Activated B cell treated with CpG ODN at 0.5 μM for 24 hours (primary cell): ENCODE measurements around the gene SLC15A3. TPM values are rescaled to one million over a fixed set of nuclear protein-coding genes. Genes with fewer than 3 reads are reported as not detected.

Experiments used
- ATAC-seq: fragments of 200-7000 bp; cut with Tn5 transposase; one replicate; pipeline ENCODE4 v1.10.0; 2021; ENCODE audit warnings: low read depth, mild to moderate bottlenecking, moderate library complexity
- CTCF ChIA-PET: fragments of 350-600 bp; sonication (Branson Sonifier 250); formaldehyde crosslinking; loops from one replicate; lab custom pipeline; 2021; ENCODE audit warnings: antibody characterized with exemption; lab: Charles Lee
- POLR2A ChIA-PET: fragments of 350-600 bp; sonication (Branson Sonifier 250); formaldehyde crosslinking; loops from one replicate; lab custom pipeline; 2021; ENCODE audit warnings: antibody characterized with exemption; lab: Charles Lee
- DNase-seq: peaks from one replicate; pipeline ENCODE4 v3.0.0; 2022
- H3K27ac Mint-ChIP-seq: one replicate; pipeline ENCODE4 v1.8.0; 2020; ENCODE audit warnings: mixed read lengths
- H3K27me3 Mint-ChIP-seq: one replicate; pipeline ENCODE4 v1.8.0; 2021; ENCODE audit warnings: mixed read lengths
- H3K36me3 Mint-ChIP-seq: one replicate; pipeline ENCODE4 v1.8.0; 2021; ENCODE audit warnings: low read depth, mixed read lengths
- H3K4me1 Mint-ChIP-seq: one replicate; pipeline ENCODE4 v1.8.0; 2021; ENCODE audit warnings: mixed read lengths
- H3K4me3 Mint-ChIP-seq: one replicate; pipeline ENCODE4 v1.8.0; 2020; ENCODE audit warnings: mild to moderate bottlenecking, mixed read lengths
- H3K9me3 Mint-ChIP-seq: one replicate; pipeline ENCODE4 v1.8.0; 2020; ENCODE audit warnings: mixed read lengths
- intact Hi-C: fragments of 100-400 bp; cut with micrococcal nuclease; formaldehyde crosslinking; loops from one replicate; pipeline ENCODE4 v1.15.1; 2024
- total RNA-seq: library from RNA; stranded (reverse); gene quantifications from 2 replicates; pipeline ENCODE4 v1.2.3, GENCODE V29; 2022
- TF ChIP-seq, protein P1 (sequence below): fragments of 200-600 bp; IDR thresholded peaks from one replicate; pipeline ENCODE4 v1.8.0; 2022; ENCODE audit warnings: antibody characterized with exemption, mild to moderate bottlenecking

SLC15A3 gene
- total RNA-seq, 1 donor from 2014 or later = 76.4 TPM

DNA sequence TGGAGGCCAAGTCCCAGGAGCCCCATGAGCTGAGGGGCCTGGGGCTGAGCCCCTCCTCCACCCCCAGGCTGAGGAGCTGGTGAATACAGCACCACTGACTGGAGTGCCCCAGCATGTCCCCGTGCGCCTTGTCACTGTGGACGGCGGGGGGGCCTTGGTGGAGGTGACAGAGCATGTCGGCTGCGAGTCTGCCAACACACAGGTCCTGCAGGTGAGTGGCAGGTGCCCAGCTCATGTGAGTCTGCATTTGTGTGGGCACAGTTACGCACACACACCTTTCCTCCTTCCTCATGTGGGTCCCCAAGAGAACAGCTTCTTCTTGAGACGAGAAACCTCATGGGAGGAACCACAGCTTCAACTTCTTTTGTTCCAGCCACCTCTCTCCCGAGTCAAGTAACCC lies 20.1 kb downstream of the SLC15A3 start:
- TF ChIP-seq, protein P1, sequence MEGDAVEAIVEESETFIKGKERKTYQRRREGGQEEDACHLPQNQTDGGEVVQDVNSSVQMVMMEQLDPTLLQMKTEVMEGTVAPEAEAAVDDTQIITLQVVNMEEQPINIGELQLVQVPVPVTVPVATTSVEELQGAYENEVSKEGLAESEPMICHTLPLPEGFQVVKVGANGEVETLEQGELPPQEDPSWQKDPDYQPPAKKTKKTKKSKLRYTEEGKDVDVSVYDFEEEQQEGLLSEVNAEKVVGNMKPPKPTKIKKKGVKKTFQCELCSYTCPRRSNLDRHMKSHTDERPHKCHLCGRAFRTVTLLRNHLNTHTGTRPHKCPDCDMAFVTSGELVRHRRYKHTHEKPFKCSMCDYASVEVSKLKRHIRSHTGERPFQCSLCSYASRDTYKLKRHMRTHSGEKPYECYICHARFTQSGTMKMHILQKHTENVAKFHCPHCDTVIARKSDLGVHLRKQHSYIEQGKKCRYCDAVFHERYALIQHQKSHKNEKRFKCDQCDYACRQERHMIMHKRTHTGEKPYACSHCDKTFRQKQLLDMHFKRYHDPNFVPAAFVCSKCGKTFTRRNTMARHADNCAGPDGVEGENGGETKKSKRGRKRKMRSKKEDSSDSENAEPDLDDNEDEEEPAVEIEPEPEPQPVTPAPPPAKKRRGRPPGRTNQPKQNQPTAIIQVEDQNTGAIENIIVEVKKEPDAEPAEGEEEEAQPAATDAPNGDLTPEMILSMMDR = no peak
- POLR2A ChIA-PET = interaction anchor here (0.6 to 10.8 kb wide), 13 partner anchors 9 to 229 kb away, joined by 3 to 191 read pairs (median 5); partner anchors contain the start of genes SLC15A3, TMEM109, TMEM132A and VPS37C

DNA sequence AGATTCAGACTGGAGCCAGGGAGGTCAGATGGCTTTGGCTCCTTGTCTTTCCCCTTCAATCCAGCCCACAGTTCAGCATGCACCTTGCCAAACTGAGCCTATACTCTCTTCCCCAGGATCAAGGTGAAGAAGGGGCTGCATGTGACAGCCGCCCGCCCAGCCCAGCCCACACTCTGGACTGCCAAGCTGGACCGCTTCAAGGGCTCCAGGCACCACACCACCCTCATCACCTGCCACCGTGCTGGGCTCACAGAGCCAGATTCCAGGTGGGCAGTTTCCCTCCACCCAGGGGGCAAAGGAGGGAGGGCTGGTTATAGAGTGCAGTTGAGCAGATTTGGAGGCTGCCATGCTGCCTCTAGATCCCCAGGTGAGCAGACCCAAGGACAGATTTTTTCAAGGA lies 21.6 kb downstream of the SLC15A3 start:
- Mint-ChIP-seq H3K4me3 (no peak overlapping the region), H3K27ac (no peak overlapping the region), H3K9me3 (no peaks in the 10 kb centered on the region), H3K36me3 (no peaks in the 10 kb centered on the region), H3K4me1 (peaks cover 53% of the 10 kb centered on the region), H3K27me3 (no peaks in the 10 kb centered on the region)
- CTCF ChIA-PET = interaction anchor here (3.5 kb wide), 1 partner anchor 15 kb away, joined by 33 read pairs; no protein-coding TSS in a partner anchor
- POLR2A ChIA-PET = interaction anchor here (10.8 kb wide), 1 partner anchor 15 kb away, joined by 191 read pairs; the partner anchor contains the start of gene TMEM109
- DNase-seq (no peak), ATAC-seq (no peak)
- TF ChIP-seq, protein P1 = no peak
- intact Hi-C loops = no loop called here

More for the DNA sequence above, 20.1 kb downstream of the SLC15A3 start:
- DNase-seq (peak; percentile 69), ATAC-seq (peak; percentile 74)
- H3K27ac Mint-ChIP-seq = peak overlapping the region; percentile 89
- no peaks in the 10 kb centered on the region for H3K9me3 Mint-ChIP-seq
- H3K4me3 Mint-ChIP-seq = peak overlapping the region; percentile 66
- H3K36me3 Mint-ChIP-seq = peaks cover 1% of the 10 kb centered on the region
- no peaks in the 10 kb centered on the region for H3K27me3 Mint-ChIP-seq
- CTCF ChIA-PET = interaction anchor here (0.7 to 3.5 kb wide), 9 partner anchors 13 to 117 kb away, joined by 3 to 33 read pairs (median 4); partner anchors contain the start of gene TMEM109
- intact Hi-C loops = loop anchor here (1.0 to 2.0 kb wide), 5 partner anchors 12 to 139 kb away; partner anchors contain the start of gene SLC15A3
- peaks cover 48% of the 10 kb centered on the region for H3K4me1 Mint-ChIP-seq

DNA sequence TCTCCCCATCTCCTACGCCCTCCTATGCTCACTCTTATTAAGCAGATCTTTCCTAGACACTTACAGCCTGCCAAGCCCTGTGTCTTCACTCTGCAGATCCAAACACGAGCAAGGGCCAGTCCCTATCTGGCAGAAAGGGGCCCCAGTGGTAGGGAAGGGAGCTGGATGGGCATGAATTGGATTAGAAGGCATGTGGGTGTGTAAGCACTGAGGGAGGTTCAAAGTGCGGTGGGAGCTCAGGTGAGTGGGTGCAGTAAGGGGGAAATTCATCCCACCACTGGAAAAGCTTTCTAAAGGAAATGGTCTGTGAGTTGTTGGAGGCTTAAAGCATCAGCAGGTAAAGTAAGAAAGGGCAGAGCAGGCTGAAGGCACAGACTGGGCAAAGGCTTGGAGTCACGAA lies 22.2 kb downstream of the SLC15A3 start:
- POLR2A ChIA-PET = interaction anchor here (10.8 kb wide), 1 partner anchor 14 kb away, joined by 191 read pairs; the partner anchor contains the start of gene TMEM109
- H3K36me3 Mint-ChIP-seq = no peaks in the 10 kb centered on the region
- no peak for ATAC-seq
- TF ChIP-seq, protein P1 = no peak
- peaks cover 4% of the 10 kb centered on the region for H3K27me3 Mint-ChIP-seq
- intact Hi-C loops = no loop called here
- no peaks in the 10 kb centered on the region for H3K9me3 Mint-ChIP-seq
- DNase-seq = no peak
- peaks cover 59% of the 10 kb centered on the region for H3K4me1 Mint-ChIP-seq
- peak overlapping the region; percentile 19 for H3K27ac Mint-ChIP-seq
- CTCF ChIA-PET = no interaction called here
- no peak overlapping the region for H3K4me3 Mint-ChIP-seq

DNA sequence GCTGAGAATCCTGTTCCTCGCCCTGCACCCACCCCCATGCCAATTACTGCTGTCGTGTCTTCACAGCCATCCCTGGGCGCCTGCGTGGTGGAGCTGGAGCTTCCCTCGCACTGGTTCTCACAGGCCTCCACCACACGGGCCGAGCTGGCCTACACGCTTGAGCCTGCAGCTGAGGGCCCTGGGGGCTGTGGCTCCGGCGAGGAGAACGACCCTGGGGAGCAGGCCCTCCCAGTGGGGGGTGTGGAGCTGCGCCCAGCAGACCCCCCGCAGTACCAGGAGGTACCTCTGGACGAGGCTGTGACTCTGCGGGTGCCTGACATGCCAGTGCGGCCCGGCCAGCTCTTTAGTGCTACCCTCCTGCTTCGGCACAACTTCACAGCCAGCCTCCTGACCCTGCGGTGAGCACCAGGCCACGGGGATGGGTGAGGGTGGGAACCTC lies 23.4 kb downstream of the SLC15A3 start:
- Mint-ChIP-seq H3K4me1 (peaks cover 57% of the 10 kb centered on the region), H3K27me3 (peaks cover 4% of the 10 kb centered on the region), H3K4me3 (no peak overlapping the region), H3K27ac (no peak overlapping the region), H3K36me3 (peaks cover under 1% of the 10 kb centered on the region), H3K9me3 (no peaks in the 10 kb centered on the region)
- ATAC-seq = no peak
- DNase-seq = no peak
- intact Hi-C loops = no loop called here
- POLR2A ChIA-PET = interaction anchor here (0.6 to 10.8 kb wide), 4 partner anchors 13 to 251 kb away, joined by 3 to 191 read pairs (median 9); partner anchors contain the start of gene TMEM109
- CTCF ChIA-PET = interaction anchor here (1.3 kb wide), 1 partner anchor 13 kb away, joined by 4 read pairs; no protein-coding TSS in a partner anchor
- TF ChIP-seq, protein P1 = no peak

DNA sequence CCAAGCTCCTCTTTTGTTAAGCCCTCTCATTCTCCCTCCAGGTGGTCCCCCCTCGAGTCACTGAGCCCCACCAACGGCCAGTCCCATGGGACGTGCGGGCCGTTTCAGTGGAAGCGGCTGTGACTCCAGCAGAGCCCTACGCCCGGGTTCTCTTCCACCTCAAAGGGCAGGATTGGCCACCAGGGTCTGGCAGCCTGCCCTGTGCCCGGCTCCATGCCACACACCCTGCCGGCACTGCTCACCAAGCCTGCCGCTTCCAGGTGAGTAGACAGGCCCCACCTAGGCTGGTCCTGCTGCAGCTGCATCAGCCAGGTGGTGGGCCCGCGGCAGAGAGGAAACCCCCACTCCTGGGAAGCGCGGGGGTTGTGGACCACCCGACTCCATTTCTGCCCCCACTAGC lies 24.4 kb downstream of the SLC15A3 start:
- Mint-ChIP-seq H3K4me3 (no peak overlapping the region), H3K27me3 (peaks cover 4% of the 10 kb centered on the region), H3K9me3 (no peaks in the 10 kb centered on the region), H3K27ac (no peak overlapping the region), H3K4me1 (peaks cover 52% of the 10 kb centered on the region), H3K36me3 (peaks cover 11% of the 10 kb centered on the region)
- CTCF ChIA-PET = no interaction called here
- POLR2A ChIA-PET = interaction anchor here (10.8 kb wide), 1 partner anchor 12 kb away, joined by 191 read pairs; the partner anchor contains the start of gene TMEM109
- intact Hi-C loops = no loop called here
- DNase-seq (no peak), ATAC-seq (no peak)
- TF ChIP-seq, protein P1 = no peak
